Retinal pigment epithelial cell (primary cell): ENCODE results near the gene NOS3.

Experiments used
- DNase-seq: peaks from one replicate; pipeline ENCODE4 v3.0.0-alpha.2; 2010; ENCODE audit warnings: low read depth
- H3K4me3 ChIP-seq: 2 replicates; pipeline ENCODE4 v1.5.1; 2011; ENCODE audit warnings: mild to moderate bottlenecking, low read length, control low read depth, moderate library complexity
- CTCF ChIP-seq: conservative IDR thresholded peaks from 2 replicates; pipeline ENCODE4 v1.5.1; 2011; ENCODE audit warnings: low read depth, low read length, control low read depth, inconsistent platforms

Gene NOS3

GRCh38 chr7:150953061-150953997, 37.5 kb upstream of the NOS3 start:
- no peak overlapping the region for H3K4me3 ChIP-seq
- no peak for TF ChIP-seq CTCF
- no peak for DNase-seq

- DNase-seq: no peak
- no peak overlapping the region for H3K4me3 ChIP-seq
- TF ChIP-seq CTCF: no peak
Measured at GRCh38 chr7:150954201-150954985, 36.4 kb upstream of the NOS3 start.

- no peak overlapping the region for H3K4me3 ChIP-seq
- no peak for TF ChIP-seq CTCF
- no peak for DNase-seq
Measured at GRCh38 chr7:150954986-150955518, 35.8 kb upstream of the NOS3 start.

- TF ChIP-seq CTCF: no peak
- no peak overlapping the region for H3K4me3 ChIP-seq
- peak; percentile 39 for DNase-seq
Measured at GRCh38 chr7:150955519-150956394, 35.1 kb upstream of the NOS3 start.

- no peak for TF ChIP-seq CTCF
- DNase-seq: no peak
Measured at GRCh38 chr7:150956395-150957132, 34.3 kb upstream of the NOS3 start.

More at GRCh38 chr7:150956395-150957132, 34.3 kb upstream of the NOS3 start:
- H3K4me3 ChIP-seq: no peak overlapping the region
